ENCODE results near the gene POFUT2.

Gene POFUT2

GRCh38 chr21:45285266-45285931, 2.3 kb downstream of the POFUT2 start:
- TF ChIP-seq NFIC (IDR thresholded peaks at IDR 0.05) (no peak), ZBTB7A (IDR thresholded peaks at IDR 0.05; ENCODE audit: low read depth) (no peak), FOXM1 (IDR thresholded peaks at IDR 0.05; ENCODE audit: borderline replicate concordance, low read depth) (no peak), EGR1 (IDR thresholded peaks at IDR 0.05) (no peak), TEAD4 (IDR thresholded peaks at IDR 0.05) (no peak), TCF12 (IDR thresholded peaks at IDR 0.05; ENCODE audit: low read depth) (no peak), USF1 (IDR thresholded peaks at IDR 0.05) (no peak), RAD21 (IDR thresholded peaks at IDR 0.05; ENCODE audit: low read depth) (no peak), EP300 (IDR thresholded peaks at IDR 0.05; ENCODE audit: borderline replicate concordance) (no peak), REST (IDR thresholded peaks at IDR 0.05; ENCODE audit: low read depth) (no peak), CREB1 (IDR thresholded peaks at IDR 0.05; ENCODE audit: low read depth) (no peak), YY1 (IDR thresholded peaks at IDR 0.05; ENCODE audit: low read depth) (no peak), TAF1 (IDR thresholded peaks at IDR 0.05; ENCODE audit: low read depth) (no peak)

GRCh38 chr21:45284456-45284741, 3.3 kb downstream of the POFUT2 start:
- TF ChIP-seq CREB1 (IDR thresholded peaks at IDR 0.05; ENCODE audit: low read depth) (no peak), CEBPB (IDR thresholded peaks at IDR 0.05) (no peak), TEAD4 (IDR thresholded peaks at IDR 0.05) (no peak), USF1 (IDR thresholded peaks at IDR 0.05) (no peak), MAX (IDR thresholded peaks at IDR 0.05) (no peak), EP300 (IDR thresholded peaks at IDR 0.05; ENCODE audit: borderline replicate concordance) (no peak), REST (IDR thresholded peaks at IDR 0.05; ENCODE audit: low read depth) (no peak), RAD21 (IDR thresholded peaks at IDR 0.05; ENCODE audit: low read depth) (no peak), EGR1 (IDR thresholded peaks at IDR 0.05) (no peak), TCF12 (IDR thresholded peaks at IDR 0.05; ENCODE audit: low read depth) (no peak), YY1 (IDR thresholded peaks at IDR 0.05; ENCODE audit: low read depth) (no peak), ZBTB7A (IDR thresholded peaks at IDR 0.05; ENCODE audit: low read depth) (no peak), TAF1 (IDR thresholded peaks at IDR 0.05; ENCODE audit: low read depth) (no peak), NFIC (IDR thresholded peaks at IDR 0.05) (no peak)

- no peak for TF ChIP-seq MAX (IDR thresholded peaks at IDR 0.05)
- no peak for TF ChIP-seq ZBTB7A (IDR thresholded peaks at IDR 0.05; ENCODE audit: low read depth)
- no peak for TF ChIP-seq RAD21 (IDR thresholded peaks at IDR 0.05; ENCODE audit: low read depth)
- no peak for TF ChIP-seq FOXM1 (IDR thresholded peaks at IDR 0.05; ENCODE audit: borderline replicate concordance, low read depth)
- no peak for TF ChIP-seq NFIC (IDR thresholded peaks at IDR 0.05)
- TF ChIP-seq YY1 (IDR thresholded peaks at IDR 0.05; ENCODE audit: low read depth) = no peak
- TF ChIP-seq EP300 (IDR thresholded peaks at IDR 0.05; ENCODE audit: borderline replicate concordance) = no peak
- no peak for TF ChIP-seq TCF12 (IDR thresholded peaks at IDR 0.05; ENCODE audit: low read depth)
- no peak for TF ChIP-seq REST (IDR thresholded peaks at IDR 0.05; ENCODE audit: low read depth)
- TF ChIP-seq TAF1 (IDR thresholded peaks at IDR 0.05; ENCODE audit: low read depth) = no peak
- TF ChIP-seq CEBPB (IDR thresholded peaks at IDR 0.05) = no peak
Measured at GRCh38 chr21:45283611-45284455, 3.9 kb downstream of the POFUT2 start.

Measured in Ishikawa (cell line).